ENCODE data around the gene CNOT1.
"Not testable (repeated sequence)": the region's sequence is repeated elsewhere in the genome, so short reads cannot be mapped to it uniquely, and the experiment has no call there.

CNOT1 gene

GRCh38 chr16:58582133-58582532 lies 47.5 kb downstream of the CNOT1 start:
- no peak for DNase-seq (ENCODE audit: low read depth)

- DNase-seq (ENCODE audit: low read depth), result no peak
Measured at GRCh38 chr16:58579587-58579986, 50.0 kb downstream of the CNOT1 start.

- DNase-seq (ENCODE audit: low read depth), result no peak
Measured at GRCh38 chr16:58578642-58579041, 51.0 kb downstream of the CNOT1 start.

- no peak for DNase-seq (ENCODE audit: low read depth)
Measured at GRCh38 chr16:58577141-58577540, 52.5 kb downstream of the CNOT1 start.

- DNase-seq (ENCODE audit: low read depth), result no peak
Measured at GRCh38 chr16:58574895-58575294, 54.7 kb downstream of the CNOT1 start.

GRCh38 chr16:58565697-58566096 lies 63.9 kb downstream of the CNOT1 start:
- not testable (repeated sequence) for DNase-seq (ENCODE audit: low read depth)

GRCh38 chr16:58563775-58564174 lies 65.9 kb downstream of the CNOT1 start:
- no peak for DNase-seq (ENCODE audit: low read depth)

- peak; percentile 79 for DNase-seq (ENCODE audit: low read depth)
Measured at GRCh38 chr16:58563235-58563634, 66.4 kb downstream of the CNOT1 start.

- DNase-seq (ENCODE audit: low read depth), result peak; percentile 59
Measured at GRCh38 chr16:58556678-58557077, 72.9 kb downstream of the CNOT1 start.

- peak; percentile 7 for DNase-seq (ENCODE audit: low read depth)
Measured at GRCh38 chr16:58551496-58551895, 78.1 kb downstream of the CNOT1 start.

- no peak for DNase-seq (ENCODE audit: low read depth)
Measured at GRCh38 chr16:58548378-58548777, 81.2 kb downstream of the CNOT1 start.

- no peak for DNase-seq (ENCODE audit: low read depth)
Measured at GRCh38 chr16:58543685-58544084, 85.9 kb downstream of the CNOT1 start.

- DNase-seq (ENCODE audit: low read depth), result no peak
Measured at GRCh38 chr16:58542291-58542690, 87.3 kb downstream of the CNOT1 start.

GRCh38 chr16:58541711-58542110 lies 87.9 kb downstream of the CNOT1 start:
- DNase-seq (ENCODE audit: low read depth), result no peak

GRCh38 chr16:58537124-58537906 lies 92.3 kb downstream of the CNOT1 start:
- DNase-seq (ENCODE audit: low read depth), result no peak

- no peak for DNase-seq (ENCODE audit: low read depth)
Measured at GRCh38 chr16:58536278-58536677, 93.3 kb downstream of the CNOT1 start.

- DNase-seq (ENCODE audit: low read depth), result no peak
Measured at GRCh38 chr16:58535100-58535499, 94.5 kb downstream of the CNOT1 start.

- DNase-seq (ENCODE audit: low read depth), result peak; percentile 47
Measured at GRCh38 chr16:58533751-58534470, 95.7 kb downstream of the CNOT1 start.

- DNase-seq (ENCODE audit: low read depth), result no peak
Measured at GRCh38 chr16:58532414-58532813, 97.2 kb downstream of the CNOT1 start.

- DNase-seq (ENCODE audit: low read depth), result no peak
Measured at GRCh38 chr16:58530179-58530578, 99.4 kb downstream of the CNOT1 start.

- no peak for DNase-seq (ENCODE audit: low read depth)
Measured at GRCh38 chr16:58519707-58520106, 109.9 kb downstream of the CNOT1 start.

GRCh38 chr16:58518980-58519368 lies 110.7 kb downstream of the CNOT1 start:
- DNase-seq (ENCODE audit: low read depth), result no peak
